SK-N-SH (cell line): Measurements from ENCODE around the gene MAG.

Source experiments
- GABPA ChIP-seq: IDR thresholded peaks from 2 replicates; pipeline ENCODE4 v1.4.0; 2012; ENCODE audit warnings: low read depth, mild to moderate bottlenecking
- GATA2 ChIP-seq: sonication (generic); formaldehyde crosslinking; IDR thresholded peaks from 2 replicates; pipeline ENCODE4 v1.5.0; 2020; ENCODE audit warnings: mild to moderate bottlenecking, missing genetic modification reagents
- JUND ChIP-seq: IDR thresholded peaks from 2 replicates; pipeline ENCODE4 v1.4.0; 2012
- NRF1 ChIP-seq: IDR thresholded peaks from 2 replicates; pipeline ENCODE4 v1.6.1; 2012; ENCODE audit warnings: low read depth, mild to moderate bottlenecking, low read length
- POLR2AphosphoS5 ChIP-seq: IDR thresholded peaks from 2 replicates; pipeline ENCODE4 v1.6.1; 2012; ENCODE audit warnings: low read depth, low read length
- RAD21 ChIP-seq: IDR thresholded peaks from 2 replicates; pipeline ENCODE4 v1.6.1; 2012; ENCODE audit warnings: mild to moderate bottlenecking, low read length
- SIN3A ChIP-seq: IDR thresholded peaks from 2 replicates; pipeline ENCODE4 v1.6.1; 2012; ENCODE audit warnings: low read depth, mild to moderate bottlenecking, low read length, moderate library complexity, borderline replicate concordance
- SMC3 ChIP-seq: IDR thresholded peaks from 2 replicates; pipeline ENCODE4 v1.6.1; 2012; ENCODE audit warnings: low read depth, low read length, improper control_type of control experiment
- TAF1 ChIP-seq: IDR thresholded peaks from 2 replicates; pipeline ENCODE4 v1.6.1; 2012; ENCODE audit warnings: low read depth, mild to moderate bottlenecking, low read length, moderate library complexity, borderline replicate concordance
- TEAD4 ChIP-seq: IDR thresholded peaks from 2 replicates; pipeline ENCODE4 v1.4.0; 2012; ENCODE audit warnings: mild to moderate bottlenecking, borderline replicate concordance; ENCODE audit not compliant: insufficient read depth
- YY1 ChIP-seq: IDR thresholded peaks from 2 replicates; pipeline ENCODE4 v1.4.0; 2012; ENCODE audit warnings: low read depth, mild to moderate bottlenecking
- TF ChIP-seq, protein P1 (sequence below): fragments of 200-600 bp; sonication (generic); IDR thresholded peaks from 2 replicates; pipeline ENCODE4 v1.6.1; 2017; ENCODE audit warnings: antibody characterized with exemption, mild to moderate bottlenecking, moderate library complexity
- TF ChIP-seq, protein P2 (sequence below): IDR thresholded peaks from 2 replicates; pipeline ENCODE4 v1.4.0; 2012; ENCODE audit warnings: low read depth

DNA sequence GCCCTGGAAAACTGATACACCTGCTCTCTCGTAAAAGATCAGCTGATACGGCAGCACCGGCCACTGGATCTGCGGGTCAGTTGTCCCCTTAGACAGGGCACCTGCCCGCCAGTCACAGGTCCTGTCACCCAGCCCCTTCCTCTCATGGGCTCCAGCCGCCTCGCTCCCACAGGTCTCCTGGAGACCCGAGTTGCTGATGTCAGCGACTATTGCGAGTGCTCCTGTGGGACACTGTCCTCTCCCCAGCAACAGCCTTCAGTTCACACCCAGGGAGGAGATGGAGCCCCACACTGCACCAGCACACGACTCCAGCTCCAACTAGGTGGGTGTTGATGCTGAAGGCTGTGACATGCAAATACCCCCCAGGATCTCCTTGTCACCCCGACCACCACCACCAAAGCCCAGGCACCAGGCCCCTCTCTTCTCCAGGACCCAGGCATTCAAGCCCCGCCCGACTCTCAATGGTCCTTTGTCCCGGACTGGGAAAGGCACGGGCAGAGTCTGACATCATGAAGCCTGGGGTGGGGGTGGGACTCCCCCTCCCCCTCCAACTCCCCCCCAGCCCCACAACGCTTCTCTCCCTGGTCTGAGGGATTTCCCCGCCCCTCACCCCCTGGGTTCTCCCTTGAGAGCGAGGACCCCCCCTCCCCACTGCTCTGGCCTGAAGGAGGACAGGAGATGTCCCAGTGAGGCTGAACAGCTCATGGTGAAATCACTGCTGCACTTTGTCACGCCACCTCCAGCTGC is 1.4 kb upstream of the MAG start:
- TF ChIP-seq POLR2AphosphoS5: no peak
- no peak for TF ChIP-seq RAD21
- TF ChIP-seq, protein P1, sequence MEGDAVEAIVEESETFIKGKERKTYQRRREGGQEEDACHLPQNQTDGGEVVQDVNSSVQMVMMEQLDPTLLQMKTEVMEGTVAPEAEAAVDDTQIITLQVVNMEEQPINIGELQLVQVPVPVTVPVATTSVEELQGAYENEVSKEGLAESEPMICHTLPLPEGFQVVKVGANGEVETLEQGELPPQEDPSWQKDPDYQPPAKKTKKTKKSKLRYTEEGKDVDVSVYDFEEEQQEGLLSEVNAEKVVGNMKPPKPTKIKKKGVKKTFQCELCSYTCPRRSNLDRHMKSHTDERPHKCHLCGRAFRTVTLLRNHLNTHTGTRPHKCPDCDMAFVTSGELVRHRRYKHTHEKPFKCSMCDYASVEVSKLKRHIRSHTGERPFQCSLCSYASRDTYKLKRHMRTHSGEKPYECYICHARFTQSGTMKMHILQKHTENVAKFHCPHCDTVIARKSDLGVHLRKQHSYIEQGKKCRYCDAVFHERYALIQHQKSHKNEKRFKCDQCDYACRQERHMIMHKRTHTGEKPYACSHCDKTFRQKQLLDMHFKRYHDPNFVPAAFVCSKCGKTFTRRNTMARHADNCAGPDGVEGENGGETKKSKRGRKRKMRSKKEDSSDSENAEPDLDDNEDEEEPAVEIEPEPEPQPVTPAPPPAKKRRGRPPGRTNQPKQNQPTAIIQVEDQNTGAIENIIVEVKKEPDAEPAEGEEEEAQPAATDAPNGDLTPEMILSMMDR: no peak
- TF ChIP-seq JUND: no peak
- no peak for TF ChIP-seq GABPA
- no peak for TF ChIP-seq SIN3A
- TF ChIP-seq SMC3: no peak
- no peak for TF ChIP-seq NRF1
- TF ChIP-seq, protein P2, sequence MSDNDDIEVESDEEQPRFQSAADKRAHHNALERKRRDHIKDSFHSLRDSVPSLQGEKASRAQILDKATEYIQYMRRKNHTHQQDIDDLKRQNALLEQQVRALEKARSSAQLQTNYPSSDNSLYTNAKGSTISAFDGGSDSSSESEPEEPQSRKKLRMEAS: no peak
- no peak for TF ChIP-seq TAF1
- TF ChIP-seq YY1: no peak
- TF ChIP-seq GATA2 (CRISPR knock-in tag): no peak
- TF ChIP-seq TEAD4: no peak
